ENCODE results near the gene CDC73.

GRCh38 chr1:193260896-193261295 lies 139.1 kb downstream of the CDC73 start:
- no peak for TF ChIP-seq CTCF (IDR thresholded peaks at IDR 0.05)
- no peak for TF ChIP-seq POLR2A (IDR thresholded peaks at IDR 0.05)
